A549 (cell line): ENCODE measurements around the gene CNTN2.

Source experiments
- CBX8 ChIP-seq: fragments of 200-600 bp; sonication (generic); IDR thresholded peaks from 2 replicates; pipeline ENCODE4 v1.6.1; 2016
- CHD2 ChIP-seq: fragments of 150-350 bp; IDR thresholded peaks from 2 replicates; pipeline ENCODE4 v1.6.1; 2014; ENCODE audit warnings: low read length; ENCODE audit not compliant: partially characterized antibody
- EP300 ChIP-seq, 2 experiments: fragments of >200 bp; sonication (Bioruptor Twin); formaldehyde crosslinking; IDR thresholded peaks; 2 replicates in 1 of 2; 3 replicates in 1 of 2; pipeline ENCODE4 v1.6.1; 2016 to 2017
- HDAC2 ChIP-seq: fragments of 200-600 bp; sonication (generic); IDR thresholded peaks from 2 replicates; pipeline ENCODE4 v1.6.1; 2016
- JUNB ChIP-seq: fragments of >200 bp; sonication (Bioruptor Twin); formaldehyde crosslinking; IDR thresholded peaks from 2 replicates; pipeline ENCODE4 v1.6.1; 2016
- MAFK ChIP-seq: fragments of 450-650 bp; IDR thresholded peaks from 2 replicates; pipeline ENCODE4 v1.6.1; 2014; ENCODE audit not compliant: partially characterized antibody
- POLR2A ChIP-seq: IDR thresholded peaks from 2 replicates; pipeline ENCODE4 v1.6.1; 2012; ENCODE audit warnings: mild to moderate bottlenecking, low read length
- RCOR1 ChIP-seq: fragments of 150-350 bp; IDR thresholded peaks from 2 replicates; pipeline ENCODE4 v1.6.1; 2014; ENCODE audit warnings: antibody characterized with exemption, low read length, low read depth
- RFX5 ChIP-seq: fragments of 450-650 bp; IDR thresholded peaks from 2 replicates; pipeline ENCODE4 v1.7.1; 2014; ENCODE audit warnings: antibody characterized with exemption, mild to moderate bottlenecking, moderate library complexity
- SREBF2 ChIP-seq: fragments of 450-650 bp; IDR thresholded peaks from 2 replicates; pipeline ENCODE4 v1.6.1; 2014; ENCODE audit warnings: mild to moderate bottlenecking, moderate library complexity
- TF ChIP-seq, protein P1 (sequence below): IDR thresholded peaks from 2 replicates; pipeline ENCODE4 v1.6.1; 2012
- TF ChIP-seq, protein P2 (sequence below): fragments of >200 bp; sonication (Bioruptor Twin); formaldehyde crosslinking; IDR thresholded peaks from 3 replicates; pipeline ENCODE4 v1.5.1; 2016

DNA sequence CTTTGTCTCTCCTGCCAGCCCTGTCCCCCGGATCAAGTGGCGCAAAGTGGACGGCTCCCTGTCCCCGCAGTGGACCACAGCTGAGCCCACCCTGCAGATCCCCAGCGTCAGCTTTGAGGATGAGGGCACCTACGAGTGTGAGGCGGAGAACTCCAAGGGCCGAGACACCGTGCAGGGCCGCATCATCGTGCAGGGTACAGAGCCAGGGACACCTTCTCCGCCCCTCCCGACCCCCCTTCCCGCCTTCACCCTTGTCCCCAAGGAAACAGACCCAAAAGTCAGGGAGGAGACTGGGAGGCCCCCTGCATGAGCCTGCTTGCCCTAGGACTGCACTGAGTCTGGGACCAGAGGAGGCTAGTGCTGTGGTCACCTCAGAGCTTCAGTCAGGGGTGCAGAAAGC, 18.2 kb downstream of the CNTN2 start:
- no peak for TF ChIP-seq JUNB
- TF ChIP-seq POLR2A: no peak
- TF ChIP-seq, protein P1, sequence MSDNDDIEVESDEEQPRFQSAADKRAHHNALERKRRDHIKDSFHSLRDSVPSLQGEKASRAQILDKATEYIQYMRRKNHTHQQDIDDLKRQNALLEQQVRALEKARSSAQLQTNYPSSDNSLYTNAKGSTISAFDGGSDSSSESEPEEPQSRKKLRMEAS: no peak
- no peak for TF ChIP-seq CHD2
- TF ChIP-seq, protein P2, sequence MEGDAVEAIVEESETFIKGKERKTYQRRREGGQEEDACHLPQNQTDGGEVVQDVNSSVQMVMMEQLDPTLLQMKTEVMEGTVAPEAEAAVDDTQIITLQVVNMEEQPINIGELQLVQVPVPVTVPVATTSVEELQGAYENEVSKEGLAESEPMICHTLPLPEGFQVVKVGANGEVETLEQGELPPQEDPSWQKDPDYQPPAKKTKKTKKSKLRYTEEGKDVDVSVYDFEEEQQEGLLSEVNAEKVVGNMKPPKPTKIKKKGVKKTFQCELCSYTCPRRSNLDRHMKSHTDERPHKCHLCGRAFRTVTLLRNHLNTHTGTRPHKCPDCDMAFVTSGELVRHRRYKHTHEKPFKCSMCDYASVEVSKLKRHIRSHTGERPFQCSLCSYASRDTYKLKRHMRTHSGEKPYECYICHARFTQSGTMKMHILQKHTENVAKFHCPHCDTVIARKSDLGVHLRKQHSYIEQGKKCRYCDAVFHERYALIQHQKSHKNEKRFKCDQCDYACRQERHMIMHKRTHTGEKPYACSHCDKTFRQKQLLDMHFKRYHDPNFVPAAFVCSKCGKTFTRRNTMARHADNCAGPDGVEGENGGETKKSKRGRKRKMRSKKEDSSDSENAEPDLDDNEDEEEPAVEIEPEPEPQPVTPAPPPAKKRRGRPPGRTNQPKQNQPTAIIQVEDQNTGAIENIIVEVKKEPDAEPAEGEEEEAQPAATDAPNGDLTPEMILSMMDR: no peak
- no peak for TF ChIP-seq RCOR1
- no peak for TF ChIP-seq EP300 (IDR thresholded peaks at IDR 0.05)
- TF ChIP-seq HDAC2: no peak
- TF ChIP-seq SREBF2: no peak
- TF ChIP-seq RFX5: no peak
- TF ChIP-seq CBX8: no peak
- TF ChIP-seq MAFK: no peak
